GM21717 (cell line): ENCODE data around the gene TMEM255B.
"Not testable (repeated sequence)": the region's sequence is repeated elsewhere in the genome, so short reads cannot be mapped to it uniquely, and the experiment has no call there.

Experiments
- ATAC-seq: cut with Tn5 transposase; IDR thresholded peaks from one replicate; pipeline ENCODE4 v1.9.1; 2021; ENCODE audit warnings: mild to moderate bottlenecking, moderate library complexity; ENCODE audit not compliant: unreplicated experiment

Gene TMEM255B

GRCh38 chr13:113734099-113734825 lies 24.8 kb upstream of the TMEM255B start:
- no peak for ATAC-seq

GRCh38 chr13:113734826-113735125 lies 24.2 kb upstream of the TMEM255B start:
- no peak for ATAC-seq

GRCh38 chr13:113735194-113735593 lies 23.8 kb upstream of the TMEM255B start:
- ATAC-seq: no peak

GRCh38 chr13:113735750-113736149 lies 23.3 kb upstream of the TMEM255B start:
- ATAC-seq: no peak

- ATAC-seq: no peak
Observed at GRCh38 chr13:113736258-113736731, 22.7 kb upstream of the TMEM255B start.

- no peak for ATAC-seq
Observed at GRCh38 chr13:113737803-113738202, 21.2 kb upstream of the TMEM255B start.

- no peak for ATAC-seq
Observed at GRCh38 chr13:113739527-113740285, 19.3 kb upstream of the TMEM255B start.

GRCh38 chr13:113740286-113740556 lies 18.8 kb upstream of the TMEM255B start:
- ATAC-seq: no peak

GRCh38 chr13:113740661-113741060 lies 18.4 kb upstream of the TMEM255B start:
- no peak for ATAC-seq

- no peak for ATAC-seq
Observed at GRCh38 chr13:113741191-113741668, 17.8 kb upstream of the TMEM255B start.

GRCh38 chr13:113742000-113742441 lies 17.0 kb upstream of the TMEM255B start:
- ATAC-seq: no peak

- no peak for ATAC-seq
Observed at GRCh38 chr13:113742445-113743120, 16.4 kb upstream of the TMEM255B start.

GRCh38 chr13:113743366-113744195 lies 15.4 kb upstream of the TMEM255B start:
- no peak for ATAC-seq

- no peak for ATAC-seq
Observed at GRCh38 chr13:113744197-113745000, 14.6 kb upstream of the TMEM255B start.

- no peak for ATAC-seq
Observed at GRCh38 chr13:113745059-113745458, 14.0 kb upstream of the TMEM255B start.

GRCh38 chr13:113745500-113746142 lies 13.4 kb upstream of the TMEM255B start:
- ATAC-seq: not testable (repeated sequence)

- ATAC-seq: no peak
Observed at GRCh38 chr13:113746143-113746525, 12.9 kb upstream of the TMEM255B start.

GRCh38 chr13:113746671-113747070 lies 12.4 kb upstream of the TMEM255B start:
- ATAC-seq: no peak

- ATAC-seq: no peak
Observed at GRCh38 chr13:113747291-113747833, 11.7 kb upstream of the TMEM255B start.
